Fibroblast of upper back skin (primary cell): ENCODE measurements around the gene MOK.

Experiments
- DNase-seq: peaks from one replicate; pipeline ENCODE4 v3.0.0-alpha.2; 2013

Gene MOK

DNA sequence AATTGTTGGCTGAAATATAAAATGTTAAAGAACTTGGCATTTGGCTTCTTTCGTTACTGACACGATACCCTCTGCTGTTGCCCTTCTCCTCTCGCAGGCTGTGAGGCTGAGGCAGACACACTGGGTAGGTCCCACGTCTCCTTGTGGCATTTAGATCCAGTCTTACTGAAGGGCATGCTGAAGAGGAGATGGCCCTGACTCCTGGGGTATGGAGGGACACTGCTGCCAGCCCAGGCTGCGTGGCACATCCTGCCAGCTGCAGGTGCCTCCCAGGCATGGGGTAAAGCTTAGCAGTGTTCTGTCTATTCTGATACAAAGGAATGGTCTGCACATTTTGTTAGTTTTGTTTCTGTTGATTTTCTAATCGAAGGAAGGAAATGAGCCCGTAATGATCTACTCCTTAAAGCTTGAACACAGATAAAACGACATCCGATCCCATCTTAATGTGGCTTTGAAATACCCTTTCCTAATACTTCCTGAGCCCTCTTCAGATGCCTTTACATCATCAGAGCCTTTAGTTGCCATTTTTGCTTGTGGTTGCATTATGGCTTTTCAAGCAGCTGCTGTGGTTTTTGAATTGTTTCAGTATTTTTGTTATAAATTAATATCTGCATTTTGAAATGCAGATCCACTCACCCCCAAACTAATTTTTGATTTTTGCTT is 104.1 kb downstream of the MOK start:
- no peak for DNase-seq

DNA sequence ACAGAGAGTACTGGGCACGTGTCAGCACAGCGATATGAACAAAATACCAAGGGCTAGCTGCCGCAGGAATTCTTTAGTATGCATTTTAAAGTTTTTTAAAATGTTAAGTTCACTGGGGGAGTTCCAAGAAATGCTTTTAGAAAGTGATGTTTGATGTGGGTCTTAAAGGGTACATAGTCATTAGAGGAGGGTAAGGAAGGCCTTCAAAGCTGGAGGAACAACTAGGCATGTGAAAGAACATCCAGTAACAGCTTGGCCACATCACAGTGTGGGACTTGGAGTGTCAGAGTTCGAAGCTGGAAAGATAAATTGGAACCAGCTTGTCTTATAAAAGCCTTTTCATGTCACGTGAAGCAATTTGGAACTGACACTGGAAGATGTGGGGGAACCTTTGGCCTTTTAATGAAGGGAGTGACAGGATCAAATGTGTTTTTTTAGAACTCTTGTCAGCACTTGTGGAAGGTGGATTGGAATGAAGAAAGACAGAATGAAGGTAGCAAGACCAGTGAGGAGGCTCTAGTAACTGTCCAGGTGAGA is 107.6 kb downstream of the MOK start:
- DNase-seq = peak; percentile 17

DNA sequence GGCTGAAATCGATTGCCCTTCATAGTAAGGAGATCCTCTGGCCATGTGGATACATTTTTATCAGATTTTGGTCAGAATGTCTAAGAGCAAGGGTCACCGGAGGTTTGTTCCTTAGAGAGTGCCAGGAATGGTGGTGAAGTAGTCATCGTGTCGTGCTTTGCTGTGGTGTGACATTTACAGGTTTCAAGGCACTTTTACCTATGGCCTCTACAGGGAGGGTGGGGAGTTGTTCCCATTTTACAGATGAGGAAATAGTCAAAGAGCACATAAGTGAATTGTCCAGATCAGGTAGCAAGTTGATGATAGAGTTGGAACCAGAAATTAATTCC is 108.1 kb downstream of the MOK start:
- no peak for DNase-seq

DNA sequence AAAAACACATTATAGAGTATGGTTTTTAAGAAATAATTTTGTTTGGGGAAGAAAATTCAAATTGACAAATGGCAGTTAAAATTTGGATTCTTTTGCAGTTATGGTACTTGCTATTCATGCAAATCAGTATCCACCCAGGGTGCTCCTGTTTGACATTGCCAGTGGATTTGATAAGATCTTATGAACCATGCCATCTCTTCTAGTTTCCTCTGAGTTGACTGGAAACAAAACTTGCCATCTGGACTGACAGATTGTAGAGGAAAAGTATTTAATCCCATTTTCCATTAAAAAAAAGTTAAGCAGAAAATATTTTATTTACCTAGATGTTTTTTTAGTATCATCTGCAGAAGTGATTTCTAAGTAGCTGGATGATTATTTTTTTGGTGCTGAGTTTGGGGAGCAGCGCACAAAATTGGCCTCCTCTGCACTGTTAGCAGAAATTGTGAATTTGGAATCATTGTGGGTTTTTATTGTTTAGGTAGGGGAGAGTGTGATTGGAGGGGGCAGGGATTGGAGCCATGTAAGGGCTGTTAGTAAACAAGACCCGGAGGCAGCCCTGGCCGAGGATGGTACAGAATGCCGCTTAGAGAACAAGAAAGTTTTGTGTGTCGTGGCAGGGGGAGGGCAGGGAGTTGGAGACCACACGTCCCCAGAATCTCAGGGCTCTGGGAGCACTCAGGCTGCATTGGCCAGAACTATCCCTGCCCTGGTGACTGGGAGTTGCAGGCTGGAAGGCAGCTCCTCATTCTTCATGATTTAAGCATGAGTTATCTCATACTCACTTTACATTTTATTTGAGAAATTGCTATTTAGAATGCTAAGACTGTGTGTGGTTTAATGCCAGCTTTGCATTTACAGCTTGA is 108.7 kb downstream of the MOK start:
- no peak for DNase-seq

DNA sequence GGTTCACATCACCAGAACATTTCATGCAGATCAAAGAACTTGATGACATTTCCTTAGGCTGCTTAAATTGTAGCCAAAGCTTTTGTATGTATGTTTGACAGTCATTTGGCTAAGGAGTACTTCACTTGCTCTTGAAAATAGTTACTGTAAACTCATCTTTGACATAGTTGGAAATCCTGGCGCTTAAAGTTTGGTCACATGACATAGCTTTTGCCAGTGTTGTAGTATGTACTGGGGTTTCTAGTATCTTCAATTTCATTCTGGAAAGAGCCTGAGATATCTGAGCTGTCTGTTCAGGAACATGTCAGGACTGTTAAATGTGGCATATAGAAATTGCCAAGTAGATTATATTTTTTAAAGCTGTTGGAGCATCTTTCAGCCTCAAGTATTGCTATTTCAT is 109.5 kb downstream of the MOK start:
- DNase-seq = no peak

DNA sequence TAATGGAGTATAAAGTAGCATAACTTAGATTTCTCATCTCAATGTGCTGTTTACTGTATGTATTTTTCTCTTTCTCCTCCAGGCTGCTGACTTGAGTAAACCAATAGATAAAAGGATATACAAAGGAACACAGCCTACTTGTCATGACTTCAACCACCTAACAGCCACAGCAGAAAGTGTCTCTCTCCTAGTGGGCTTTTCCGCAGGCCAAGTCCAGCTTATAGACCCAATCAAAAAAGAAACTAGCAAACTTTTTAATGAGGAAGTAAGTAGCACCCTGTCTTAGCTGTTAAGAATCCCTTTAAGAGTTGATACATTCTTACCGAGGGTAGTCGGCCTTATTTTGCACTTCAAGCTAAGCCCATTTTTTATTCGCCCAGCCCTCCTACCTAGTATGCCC is 110.1 kb downstream of the MOK start:
- no peak for DNase-seq

DNA sequence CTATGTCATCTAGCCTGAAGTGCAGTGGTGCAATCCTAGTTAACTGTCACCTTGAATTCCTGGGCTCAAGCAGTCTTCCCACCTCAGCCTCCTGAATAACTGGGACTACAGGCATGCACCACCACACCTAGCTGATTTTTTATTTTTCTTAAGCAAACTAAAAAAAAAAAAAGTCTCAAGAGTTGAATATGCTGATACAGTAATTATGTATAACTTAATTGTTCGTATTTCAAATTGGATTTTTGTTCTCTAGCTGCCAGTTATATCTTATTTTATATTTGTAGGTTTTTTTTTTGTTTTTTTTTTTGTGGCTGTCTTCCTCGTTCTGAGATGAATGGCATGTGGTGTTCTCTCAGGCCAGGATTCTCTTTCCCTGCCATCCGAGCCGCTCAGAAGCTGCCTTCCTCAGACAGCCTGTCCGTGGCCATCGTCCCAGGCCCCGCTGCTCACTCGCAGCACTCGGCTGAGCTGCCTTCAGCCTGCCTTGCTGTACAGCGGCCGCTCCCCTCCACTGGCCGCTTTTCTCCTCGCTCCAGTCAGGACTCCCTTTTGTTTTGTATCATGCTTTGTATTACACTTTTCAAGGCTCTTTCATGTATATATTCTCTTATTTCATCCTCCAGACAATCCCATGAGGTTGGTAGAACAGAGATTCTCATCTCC is 112.0 kb downstream of the MOK start:
- no peak for DNase-seq

DNA sequence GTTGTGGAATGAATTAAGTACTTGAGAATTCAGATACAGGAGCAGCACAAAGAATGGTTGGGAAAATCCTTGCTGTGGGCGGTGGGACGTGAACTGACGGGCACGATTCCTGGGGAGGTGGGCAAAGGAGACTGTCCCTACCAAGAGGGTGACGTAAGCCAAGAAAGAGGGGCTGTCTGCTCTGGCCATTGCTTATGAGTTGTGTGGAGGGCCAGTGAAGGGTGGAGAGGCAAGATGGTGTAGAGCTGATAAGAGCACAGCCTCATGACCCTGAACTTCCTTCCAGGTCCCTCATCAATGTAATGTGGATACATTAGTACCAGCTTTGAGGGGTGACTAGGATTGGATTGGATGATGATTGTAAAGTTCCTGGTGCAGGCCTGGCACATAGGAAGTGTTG is 115.1 kb downstream of the MOK start:
- no peak for DNase-seq

DNA sequence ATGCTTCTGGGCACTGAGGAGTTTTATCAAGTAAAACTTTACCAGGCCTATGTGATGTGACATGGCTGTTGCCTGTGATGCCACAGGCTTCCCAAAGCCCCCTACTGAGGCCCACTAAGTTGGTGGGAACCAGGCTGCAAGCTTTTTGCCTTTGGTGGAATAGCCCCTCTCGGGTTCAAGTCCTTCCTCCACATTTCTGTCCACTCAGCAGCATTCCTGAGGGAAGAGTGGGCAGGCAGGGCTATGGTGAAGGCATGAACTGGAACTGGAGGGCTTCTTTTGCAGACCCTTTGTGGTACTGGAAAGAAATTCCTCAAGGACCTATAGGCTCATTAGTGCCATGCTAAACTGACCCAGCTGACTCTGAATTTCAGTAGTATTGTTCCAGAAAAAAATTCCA is 116.8 kb downstream of the MOK start:
- DNase-seq = no peak

DNA sequence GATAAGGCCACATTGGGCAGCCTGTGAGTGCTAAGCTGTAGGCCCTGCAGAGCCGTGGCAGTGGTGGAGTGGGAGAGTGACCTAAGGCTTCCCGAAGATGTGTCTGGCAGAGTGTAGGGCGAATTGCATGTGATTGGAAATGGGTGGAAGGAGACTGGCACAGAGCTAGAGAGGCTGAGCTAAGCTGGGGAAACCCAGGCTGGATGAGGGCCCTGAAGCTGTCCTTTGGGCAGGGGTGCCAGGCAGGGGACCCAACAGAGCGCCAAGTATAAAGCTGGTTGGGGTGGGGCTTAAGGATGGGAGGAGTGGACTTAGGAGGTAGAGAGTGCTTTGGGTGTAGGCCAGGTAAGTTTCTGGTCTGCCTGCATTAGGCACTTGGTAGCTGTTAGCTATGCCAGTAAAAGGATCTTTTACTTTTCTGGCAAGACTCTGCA is 117.4 kb downstream of the MOK start:
- no peak for DNase-seq

DNA sequence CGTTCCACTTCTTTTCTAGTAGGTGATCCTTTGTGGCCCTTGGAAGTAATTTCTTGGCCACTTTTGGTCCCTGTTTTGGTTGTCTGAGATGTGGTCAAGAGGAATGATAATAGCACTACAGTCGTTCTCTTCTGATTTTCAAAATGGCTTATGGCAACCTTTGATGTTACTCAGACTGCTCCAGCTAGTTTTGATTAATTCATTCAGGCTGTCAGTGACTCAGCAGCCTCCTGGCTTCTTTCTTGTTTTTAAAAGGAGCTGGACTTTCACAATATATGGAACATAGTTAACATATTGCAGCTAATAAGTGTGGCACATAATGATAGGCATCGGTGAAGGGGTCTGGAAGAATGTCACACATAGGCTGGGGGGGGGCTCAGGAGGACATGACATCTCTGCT is 117.9 kb downstream of the MOK start:
- peak; percentile 88 for DNase-seq

DNA sequence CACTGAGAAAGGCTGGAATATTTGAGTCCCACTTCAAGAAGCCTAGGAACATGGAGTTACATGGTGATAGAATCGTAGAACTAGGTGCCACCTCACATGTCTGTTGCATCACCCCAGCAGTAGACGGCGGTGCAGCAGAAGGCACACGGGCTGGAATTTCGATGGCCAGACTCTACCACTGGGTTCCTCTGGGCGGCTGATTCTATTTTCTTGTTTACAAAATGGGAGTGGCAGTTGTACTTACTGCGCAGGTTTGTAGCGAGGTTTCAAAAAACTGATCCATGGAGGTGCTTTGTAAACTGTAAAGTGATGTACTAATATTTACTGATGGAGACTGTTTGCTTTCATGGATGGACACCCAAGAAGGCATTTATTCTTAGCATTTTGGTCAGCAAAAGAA is 119.6 kb downstream of the MOK start:
- no peak for DNase-seq

DNA sequence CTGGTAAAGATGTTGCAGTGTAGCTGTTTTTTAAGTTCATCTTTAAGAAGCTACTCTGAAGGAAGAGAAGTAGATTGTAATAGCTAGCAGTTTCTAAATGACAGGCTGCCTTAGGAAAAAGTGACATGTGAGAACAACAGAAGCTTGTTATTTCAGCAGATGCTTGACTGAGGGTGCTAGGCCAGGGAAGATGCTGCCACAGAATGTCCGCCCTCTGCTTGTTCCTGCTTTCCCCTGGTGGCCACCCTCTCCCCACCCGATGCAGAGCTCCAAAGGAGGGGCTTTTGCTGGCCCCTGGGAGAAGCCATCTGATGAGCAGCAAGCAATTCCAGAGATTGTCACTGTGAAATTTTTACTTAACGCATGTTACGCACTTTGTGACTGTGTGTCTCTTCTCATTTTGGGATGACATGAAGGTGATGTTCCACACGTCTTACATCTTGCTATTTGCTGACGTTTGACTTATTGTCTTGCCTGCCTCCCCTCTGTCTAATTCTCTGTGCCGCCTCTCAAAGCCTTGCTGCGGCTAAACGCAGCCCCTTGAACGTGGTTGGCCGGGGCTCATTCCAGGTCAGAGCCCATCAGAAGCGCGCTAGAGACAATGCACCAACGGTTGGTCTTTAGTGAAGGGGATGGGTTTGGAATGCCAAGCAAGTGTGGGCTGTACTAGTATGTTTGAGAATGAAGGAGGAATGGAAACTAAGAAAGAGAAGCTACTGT is 120.5 kb downstream of the MOK start:
- DNase-seq = no peak

DNA sequence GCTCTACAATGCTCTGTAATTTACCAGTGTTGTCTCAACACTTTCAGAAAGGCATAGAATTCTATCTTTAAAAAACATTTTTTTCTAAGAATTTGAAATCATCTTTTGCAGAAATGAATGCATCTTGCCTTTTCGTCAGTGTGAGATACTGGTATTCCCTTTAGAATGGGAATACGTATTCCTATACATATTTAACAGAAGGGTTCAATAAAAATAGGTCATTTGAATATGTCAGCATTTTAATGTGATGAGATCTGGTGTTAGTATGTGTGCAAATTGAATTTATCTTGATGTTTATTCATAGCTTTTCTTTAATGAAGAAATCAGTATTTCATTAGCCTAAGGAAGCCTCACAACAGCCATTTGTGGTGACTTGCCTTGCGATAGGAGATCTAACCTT is 121.1 kb downstream of the MOK start:
- DNase-seq = no peak

DNA sequence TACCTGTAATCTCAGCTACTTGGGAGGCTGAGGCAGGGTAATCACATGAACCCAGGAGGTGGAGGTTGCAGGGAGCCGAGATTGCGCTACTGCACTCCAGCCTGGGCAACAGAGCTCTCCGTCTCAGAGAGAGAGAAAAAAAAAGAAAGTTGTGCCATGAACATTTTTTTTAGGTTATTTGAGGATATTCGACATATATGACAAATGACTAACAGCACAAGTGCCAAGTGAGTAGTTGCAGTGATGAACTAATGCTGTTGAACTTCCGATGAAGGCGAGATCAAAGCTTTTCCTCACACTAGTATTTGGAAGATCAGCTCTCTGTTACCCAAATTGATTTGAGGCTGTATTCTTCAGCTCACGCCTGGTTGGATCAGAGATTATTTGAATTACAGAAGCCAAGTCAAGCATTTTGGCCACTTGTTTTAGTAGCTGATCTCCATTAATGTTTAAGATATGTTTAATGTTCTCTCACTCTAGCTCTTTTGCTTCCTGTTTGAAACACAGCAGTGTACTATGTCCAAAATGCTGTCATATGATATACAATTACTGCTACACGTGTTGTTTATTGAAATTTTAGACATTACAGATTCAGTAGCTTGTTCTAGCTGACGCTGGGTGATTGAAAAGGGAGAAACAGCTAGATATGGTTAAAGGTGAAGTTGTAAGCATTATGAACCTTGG is 121.9 kb downstream of the MOK start:
- peak; percentile 44 for DNase-seq

DNA sequence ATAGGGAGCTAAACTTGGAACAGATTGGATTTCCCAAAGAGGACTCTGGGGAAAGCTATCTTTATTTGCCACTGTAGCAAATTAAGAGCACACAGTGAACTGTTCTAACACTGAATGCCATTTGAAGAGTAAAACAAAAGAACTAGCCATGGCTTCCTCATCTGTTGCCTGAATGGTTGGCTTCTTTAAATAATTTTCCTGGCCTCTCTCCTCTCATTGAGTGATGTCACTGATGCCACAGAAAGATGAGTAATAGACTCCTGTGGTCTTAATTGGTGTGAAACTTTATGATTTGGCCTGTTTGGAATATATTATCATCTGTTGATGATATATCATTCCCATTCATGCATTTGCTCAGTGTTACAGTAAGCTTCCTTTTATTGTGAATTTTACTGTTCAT is 122.8 kb downstream of the MOK start:
- peak; percentile 69 for DNase-seq

DNA sequence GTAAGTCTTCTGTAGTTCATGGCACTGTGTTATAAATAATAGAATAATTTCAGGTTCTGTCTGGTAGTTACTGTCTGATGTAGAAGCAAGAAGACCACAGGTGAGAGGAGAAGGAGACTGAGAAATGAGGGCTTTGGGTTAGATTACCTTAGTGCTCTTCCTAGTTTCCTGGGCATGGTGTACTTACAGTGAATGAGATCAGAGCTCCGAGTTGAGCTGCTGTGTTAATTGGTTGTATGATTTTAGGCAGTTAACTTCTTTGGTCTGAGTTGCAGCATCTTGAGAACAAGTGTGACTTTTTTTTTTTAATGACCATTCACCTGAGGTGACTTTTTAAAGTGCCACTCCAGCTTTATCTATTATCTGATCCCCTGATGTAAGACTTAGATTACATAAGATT is 123.8 kb downstream of the MOK start:
- DNase-seq = no peak

DNA sequence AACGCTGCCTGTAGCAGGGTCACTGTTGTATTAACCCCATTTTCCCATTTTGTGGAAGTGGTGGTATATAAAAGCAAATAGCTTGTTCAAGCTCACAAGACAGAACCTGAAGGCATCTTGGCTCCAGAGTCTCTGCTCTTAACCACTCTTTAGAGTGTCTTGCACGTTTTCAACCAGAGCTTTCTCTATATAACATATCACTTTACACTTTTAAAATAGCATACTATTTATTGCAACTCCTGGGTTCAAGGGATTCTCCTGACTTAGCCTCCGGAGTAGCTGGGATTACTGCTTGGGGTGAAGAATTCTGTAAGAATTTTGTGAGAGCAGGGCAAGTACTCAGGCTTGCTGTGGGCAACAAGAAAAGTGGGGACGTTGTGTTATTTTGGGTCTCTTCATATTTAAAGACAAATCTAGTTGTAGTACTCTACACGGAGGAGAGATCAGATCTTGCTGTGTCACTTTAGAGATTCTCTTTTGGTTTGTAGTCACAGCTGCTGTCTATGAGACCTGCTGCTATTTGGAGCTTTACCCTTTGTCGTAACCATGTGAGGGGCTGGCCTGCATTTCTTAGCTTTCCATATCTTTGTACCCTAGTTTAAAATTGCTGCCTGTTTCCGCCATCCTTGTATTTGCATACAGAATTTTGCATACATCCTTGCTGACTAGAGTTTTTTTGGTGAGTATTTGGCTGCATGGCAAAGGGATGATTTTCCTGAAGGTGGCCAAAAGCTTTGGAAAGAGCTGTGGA is 124.5 kb downstream of the MOK start:
- no peak for DNase-seq
